Endothelial cell of umbilical vein (primary cell): ENCODE data around the gene KAZN. TPM values are rescaled to one million over a fixed set of nuclear protein-coding genes. Genes with fewer than 3 reads are reported as not detected.

ENCODE experiments used
- BruUV-seq: library from RNA; stranded (reverse); fragments of 400-500 nt; replicated peaks from 2 replicates; lab custom pipeline; 2021; lab: Mats Ljungman, UMichigan
- CTCF ChIA-PET: fragments of 300-600, 350-600 bp; sonication (Branson Sonifier 250); formaldehyde crosslinking; loops from one replicate; lab custom pipeline; 2021; ENCODE audit warnings: antibody characterized with exemption, inconsistent platforms; lab: Charles Lee
- POLR2A ChIA-PET: fragments of 300-600, 350-600 bp; sonication (Branson Sonifier 250); formaldehyde crosslinking; loops from one replicate; lab custom pipeline; 2021; ENCODE audit warnings: antibody characterized with exemption, inconsistent platforms; lab: Charles Lee
- DNase-seq: peaks from one replicate; pipeline ENCODE4 v3.0.0-alpha.2; 2011; ENCODE audit warnings: low read depth, low spot score
- FAIRE-seq: peaks from 2 replicates; lab custom pipeline; 2011; peaks lifted over from hg19 to GRCh38; lab: Jason Lieb, UNC
- H2AFZ ChIP-seq: 2 replicates; pipeline ENCODE4 v1.6.0; 2012; ENCODE audit warnings: low read depth, low read length, control low read depth, inconsistent platforms
- H3K27ac ChIP-seq: 2 replicates; pipeline ENCODE4 v1.5.1; 2011; ENCODE audit warnings: low read depth, mild to moderate bottlenecking, control low read depth, low read length, moderate library complexity; ENCODE audit not compliant: insufficient read depth
- H3K27me3 ChIP-seq, 2 experiments: 2 replicates each; pipeline versions ENCODE4 v1.6.0 to v1.6.1; 2011; ENCODE audit warnings: low read length in 2 of 2, mixed read lengths in 1 of 2; ENCODE audit not compliant: control insufficient read depth in 2 of 2, insufficient read depth in 2 of 2
- H3K36me3 ChIP-seq, 2 experiments: 2 replicates in 1 of 2; 3 replicates in 1 of 2; pipeline ENCODE4 v1.5.1; 2011; ENCODE audit warnings: low read length in 2 of 2, mild to moderate bottlenecking in 1 of 2, moderate library complexity in 1 of 2; ENCODE audit not compliant: control insufficient read depth in 2 of 2, insufficient read depth in 2 of 2; ENCODE audit errors: extremely low read depth in 1 of 2
- H3K4me1 ChIP-seq: 3 replicates; pipeline ENCODE4 v1.5.1; 2011; ENCODE audit warnings: mild to moderate bottlenecking, low read length; ENCODE audit not compliant: control insufficient read depth, insufficient read depth; ENCODE audit errors: extremely low read depth
- H3K4me2 ChIP-seq: 2 replicates; pipeline ENCODE4 v1.6.1; 2011; ENCODE audit warnings: low read length, control low read depth, mixed read lengths; ENCODE audit not compliant: insufficient read depth
- H3K4me3 ChIP-seq, 3 experiments: fragments of 200-600 bp in 1 of 3; sonication (generic), shearing (Covaris generic) in 1 of 3; replicated peaks in 1 of 3; 2 replicates each; pipeline ENCODE4 v1.5.1; 2011 to 2016; ENCODE audit warnings: control low read depth in 3 of 3, low read length in 3 of 3, mild to moderate bottlenecking in 2 of 3, inconsistent platforms in 1 of 3, low read depth in 1 of 3, moderate library complexity in 1 of 3; ENCODE audit not compliant: insufficient read depth in 1 of 3
- H3K79me2 ChIP-seq: 2 replicates; pipeline ENCODE4 v1.6.0; 2012; ENCODE audit warnings: low read length, inconsistent platforms; ENCODE audit not compliant: control insufficient read depth, insufficient read depth
- H3K9ac ChIP-seq: replicated peaks from 2 replicates; pipeline ENCODE3; 2011; ENCODE audit warnings: low read length, control low read depth; ENCODE audit not compliant: insufficient read depth; ENCODE audit errors: extremely low read depth
- H3K9me1 ChIP-seq: replicated peaks from 3 replicates; pipeline ENCODE4 v1.6.0; 2011; ENCODE audit warnings: mild to moderate bottlenecking, low read length; ENCODE audit not compliant: control insufficient read depth, insufficient read depth; ENCODE audit errors: extremely low read depth
- H3K9me3 ChIP-seq: replicated peaks from 2 replicates; pipeline ENCODE4 v1.5.1; 2012; ENCODE audit warnings: low read length, inconsistent platforms; ENCODE audit not compliant: control insufficient read depth, insufficient read depth
- H4K20me1 ChIP-seq: replicated peaks from 2 replicates; pipeline ENCODE3; 2011; ENCODE audit warnings: mild to moderate bottlenecking, low read length; ENCODE audit not compliant: control insufficient read depth, insufficient read depth; ENCODE audit errors: extremely low read depth
- EZH2 ChIP-seq: IDR thresholded peaks from 2 replicates; pipeline ENCODE4 v1.6.1; 2012; ENCODE audit warnings: borderline replicate concordance, low read depth, mild to moderate bottlenecking, moderate library complexity, low read length, inconsistent platforms; ENCODE audit not compliant: severe bottlenecking
- FOS ChIP-seq: IDR thresholded peaks from 2 replicates; pipeline ENCODE4 v1.6.1; 2011; ENCODE audit warnings: mild to moderate bottlenecking, low read length, moderate library complexity, borderline replicate concordance; ENCODE audit not compliant: insufficient read depth
- GATA2 ChIP-seq: IDR thresholded peaks from 2 replicates; pipeline ENCODE4 v1.7.0; 2011; ENCODE audit warnings: low read depth, mild to moderate bottlenecking, moderate library complexity, mixed read lengths, low read length; ENCODE audit not compliant: insufficient read length, insufficient read depth
- JUN ChIP-seq: IDR thresholded peaks from 2 replicates; pipeline ENCODE4 v1.6.1; 2011; ENCODE audit warnings: borderline replicate concordance, low read depth; ENCODE audit not compliant: insufficient read length, insufficient read depth
- MAX ChIP-seq: IDR thresholded peaks from 2 replicates; pipeline ENCODE4 v1.6.1; 2011; ENCODE audit not compliant: insufficient read depth, insufficient read length
- MYC ChIP-seq: IDR thresholded peaks from one replicate; pipeline ENCODE4 v1.6.1; 2011; ENCODE audit warnings: mild to moderate bottlenecking, low read depth, low read length
- POLR2A ChIP-seq: IDR thresholded peaks from 2 replicates; pipeline ENCODE4 v1.6.1; 2012; ENCODE audit warnings: low read depth, mild to moderate bottlenecking, control low read depth, low read length
- POLR2AphosphoS5 ChIP-seq: IDR thresholded peaks from 2 replicates; pipeline ENCODE4 v1.6.1; 2012; ENCODE audit warnings: low read depth, mild to moderate bottlenecking, control low read depth, low read length, moderate library complexity; ENCODE audit not compliant: insufficient read depth
- dilution Hi-C: fragments of 300-500 bp; cut with MboI; formaldehyde crosslinking; loops from one replicate; pipeline ENCODE4 v1.15.0; 2019; ENCODE audit warnings: low sequenced_read_pairs; ENCODE audit not compliant: extremely low pct_ligation_motif_present
- intact Hi-C: fragments of 100-400 bp; cut with micrococcal nuclease; formaldehyde crosslinking; loops from one replicate; pipeline ENCODE4 v1.10.0; 2022
- polyA plus RNA-seq, 4 experiments: library from polyadenylated mRNA; depleted of rRNA in 3 of 4; stranded (reverse) in 3 of 4; unstranded in 1 of 4; fragments of >200 nt; gene quantifications; 2 replicates each; pipeline versions ENCODE4 v1.2.1 to v1.2.3, GENCODE V29; 2011 to 2012; ENCODE audit warnings: missing spikeins in 1 of 4
- total RNA-seq: library from RNA; stranded (reverse); gene quantifications from 2 replicates; pipeline ENCODE4 v1.2.3, GENCODE V29; 2021
- TF ChIP-seq, protein P1 (sequence below), 2 donors: IDR thresholded peaks; 1 replicate in 1 of 2; 2 replicates in 1 of 2; pipeline ENCODE4 v1.5.1; 2011; ENCODE audit warnings: low read length in 2 of 2, mild to moderate bottlenecking in 2 of 2, moderate library complexity in 2 of 2, control low read depth in 1 of 2, inconsistent platforms in 1 of 2, low read depth in 1 of 2; ENCODE audit not compliant: insufficient read depth in 1 of 2; ENCODE audit errors: extremely low read depth in 1 of 2

Gene KAZN
- total and polyA plus RNA-seq, 2 donors (not counting 3 experiments of a cell fraction or from before 2014, with no cell fraction given), result 1.6 to 5.8 TPM

DNA sequence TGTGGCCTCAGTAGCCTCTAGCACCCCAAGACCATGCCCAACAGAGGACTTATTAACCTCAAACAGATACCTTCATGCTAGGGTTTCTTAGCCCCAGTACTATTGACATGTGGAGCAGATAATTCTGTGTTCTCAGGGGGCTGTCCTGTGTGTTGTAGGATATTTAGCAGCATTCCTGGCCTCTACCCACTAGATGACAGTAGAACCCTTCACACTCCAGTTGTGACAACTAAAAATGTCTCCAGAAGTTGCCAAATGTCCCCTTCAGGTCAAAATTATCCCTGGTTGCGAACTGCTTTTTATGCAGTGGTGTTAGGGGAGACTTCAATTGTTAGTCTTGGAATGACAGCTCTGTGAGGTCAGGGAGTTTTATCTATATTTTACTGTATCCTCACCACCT is 8.1 kb downstream of the KAZN start:
- Histone ChIP-seq H3K27ac (no peak overlapping the region), H3K9me1 (no peaks in the 10 kb centered on the region), H2AFZ (no peak overlapping the region), H3K9me3 (no peaks in the 10 kb centered on the region), H4K20me1 (no peaks in the 10 kb centered on the region), H3K36me3 (no peaks in the 10 kb centered on the region), H3K27me3 (no peaks in the 10 kb centered on the region), H3K4me3 (no peak overlapping the region), H3K4me1 (no peaks in the 10 kb centered on the region), H3K79me2 (no peaks in the 10 kb centered on the region), H3K9ac (no peak overlapping the region), H3K4me2 (no peak overlapping the region)
- POLR2A ChIA-PET, result no interaction called here
- DNase-seq, result no peak
- BruUV-seq, result no TSS peak
- dilution Hi-C loops, result no loop called here
- no peak for FAIRE-seq
- TF ChIP-seq JUN, result no peak
- no peak for TF ChIP-seq POLR2A
- TF ChIP-seq EZH2, result no peak
- TF ChIP-seq MYC, result no peak
- no peak for TF ChIP-seq GATA2
- TF ChIP-seq, protein P1, sequence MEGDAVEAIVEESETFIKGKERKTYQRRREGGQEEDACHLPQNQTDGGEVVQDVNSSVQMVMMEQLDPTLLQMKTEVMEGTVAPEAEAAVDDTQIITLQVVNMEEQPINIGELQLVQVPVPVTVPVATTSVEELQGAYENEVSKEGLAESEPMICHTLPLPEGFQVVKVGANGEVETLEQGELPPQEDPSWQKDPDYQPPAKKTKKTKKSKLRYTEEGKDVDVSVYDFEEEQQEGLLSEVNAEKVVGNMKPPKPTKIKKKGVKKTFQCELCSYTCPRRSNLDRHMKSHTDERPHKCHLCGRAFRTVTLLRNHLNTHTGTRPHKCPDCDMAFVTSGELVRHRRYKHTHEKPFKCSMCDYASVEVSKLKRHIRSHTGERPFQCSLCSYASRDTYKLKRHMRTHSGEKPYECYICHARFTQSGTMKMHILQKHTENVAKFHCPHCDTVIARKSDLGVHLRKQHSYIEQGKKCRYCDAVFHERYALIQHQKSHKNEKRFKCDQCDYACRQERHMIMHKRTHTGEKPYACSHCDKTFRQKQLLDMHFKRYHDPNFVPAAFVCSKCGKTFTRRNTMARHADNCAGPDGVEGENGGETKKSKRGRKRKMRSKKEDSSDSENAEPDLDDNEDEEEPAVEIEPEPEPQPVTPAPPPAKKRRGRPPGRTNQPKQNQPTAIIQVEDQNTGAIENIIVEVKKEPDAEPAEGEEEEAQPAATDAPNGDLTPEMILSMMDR (IDR thresholded peaks at IDR 0.05; ENCODE audit: extremely low read depth in 1 of 2, insufficient read depth in 1 of 2, low read depth in 1 of 2, low read length in 2 of 2), result no peak
- TF ChIP-seq MAX, result no peak
- TF ChIP-seq FOS, result no peak
- TF ChIP-seq POLR2AphosphoS5, result no peak
- intact Hi-C loops, result no loop called here
- CTCF ChIA-PET, result no interaction called here
